HEK293T (cell line): ENCODE data around the gene NME9.

ENCODE experiments used
- ARNT ChIP-seq: fragments of 450-650 bp; IDR thresholded peaks from 2 replicates; pipeline ENCODE4 v1.6.1; 2017; ENCODE audit warnings: mild to moderate bottlenecking
- BHLHE40 ChIP-seq: fragments of 450-650 bp; IDR thresholded peaks from 2 replicates; pipeline ENCODE4 v1.6.1; 2016; ENCODE audit warnings: mild to moderate bottlenecking, moderate library complexity, borderline replicate concordance
- ELF4 ChIP-seq: fragments of 450-650 bp; IDR thresholded peaks from 2 replicates; pipeline ENCODE4 v1.6.1; 2017; ENCODE audit warnings: antibody characterized with exemption
- FOXA1 ChIP-seq: fragments of 450-650 bp; IDR thresholded peaks from 2 replicates; pipeline ENCODE4 v1.6.1; 2016; ENCODE audit warnings: mild to moderate bottlenecking
- FOXK2 ChIP-seq: fragments of 450-650 bp; IDR thresholded peaks from 2 replicates; pipeline ENCODE4 v1.6.1; 2016; ENCODE audit warnings: mild to moderate bottlenecking
- FOXM1 ChIP-seq: fragments of 450-650 bp; IDR thresholded peaks from 2 replicates; pipeline ENCODE4 v1.6.1; 2017; ENCODE audit warnings: mild to moderate bottlenecking, borderline replicate concordance
- HDGF ChIP-seq: fragments of 450-650 bp; IDR thresholded peaks from 2 replicates; pipeline ENCODE4 v1.6.1; 2017; ENCODE audit warnings: antibody characterized with exemption, borderline replicate concordance
- L3MBTL2 ChIP-seq: fragments of 450-650 bp; conservative IDR thresholded peaks from 2 replicates; pipeline ENCODE4 v1.6.1; 2016; ENCODE audit warnings: mild to moderate bottlenecking
- NFRKB ChIP-seq: fragments of 450-650 bp; IDR thresholded peaks from 2 replicates; pipeline ENCODE4 v1.6.1; 2016; ENCODE audit warnings: mild to moderate bottlenecking, moderate library complexity
- PKNOX1 ChIP-seq: fragments of 450-650 bp; IDR thresholded peaks from 2 replicates; pipeline ENCODE4 v1.6.1; 2016
- SP1 ChIP-seq: fragments of 450-650 bp; IDR thresholded peaks from 2 replicates; pipeline ENCODE4 v1.6.1; 2017
- SUZ12 ChIP-seq: fragments of 450-650 bp; IDR thresholded peaks from 2 replicates; pipeline ENCODE4 v1.6.1; 2016; ENCODE audit warnings: mild to moderate bottlenecking
- ZNF384 ChIP-seq: fragments of 450-650 bp; IDR thresholded peaks from 2 replicates; pipeline ENCODE4 v1.6.1; 2016

- TF ChIP-seq HDGF: no peak
- no peak for TF ChIP-seq ARNT
- no peak for TF ChIP-seq FOXM1
- TF ChIP-seq SUZ12: no peak
- TF ChIP-seq BHLHE40: no peak
- TF ChIP-seq ZNF384: no peak
- no peak for TF ChIP-seq L3MBTL2
- no peak for TF ChIP-seq FOXA1
- TF ChIP-seq ELF4: no peak
- no peak for TF ChIP-seq NFRKB
- TF ChIP-seq PKNOX1: no peak
- TF ChIP-seq SP1: no peak
- TF ChIP-seq FOXK2: no peak
These were observed 70.5 kb downstream of the NME9 start for GRCh38 chr3:138259126-138259525.
